ENCODE results near the gene MAP2K3.

Gene MAP2K3

DNA sequence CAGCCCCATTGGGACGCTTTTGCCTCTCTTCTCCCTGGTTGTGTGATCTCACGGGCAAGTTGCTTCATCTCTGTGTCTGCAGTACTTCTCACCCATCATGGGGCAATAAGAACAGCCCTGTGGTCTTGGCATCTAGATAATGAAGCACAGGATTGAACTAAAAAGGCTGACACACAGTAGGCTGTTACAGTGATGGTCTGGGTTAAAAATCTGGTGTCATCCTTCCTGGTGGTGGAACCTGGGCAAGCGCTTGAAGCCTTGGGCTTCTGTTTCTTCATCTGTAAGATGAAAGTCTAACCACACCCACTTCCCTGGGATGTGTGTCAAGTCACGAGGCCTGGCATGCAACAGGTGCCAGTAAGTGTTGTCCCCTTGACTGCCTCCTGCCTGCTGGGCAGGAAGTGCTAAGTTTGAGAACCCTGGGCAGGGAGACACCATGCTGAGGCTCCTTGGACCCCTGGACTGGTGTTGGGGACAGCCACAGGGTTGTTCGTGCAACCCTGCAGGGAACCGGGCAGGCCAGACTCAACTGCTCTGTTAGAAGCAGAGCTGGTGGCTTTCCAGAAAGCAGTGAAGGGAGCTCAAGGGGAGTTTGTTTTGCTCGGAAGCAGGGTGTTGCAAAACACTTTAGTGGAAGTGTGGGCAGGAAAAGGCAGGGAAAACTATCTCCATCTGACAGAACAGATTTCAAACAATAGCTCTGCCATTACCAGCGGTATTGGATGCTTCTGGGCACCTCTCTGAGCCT, 5.9 kb upstream of the MAP2K3 start:
- Histone ChIP-seq H3K4me3 (ENCODE audit: low read depth, low read length) (no peak overlapping the region), H3K27me3 (ENCODE audit: control insufficient read depth, insufficient read depth, low read length) (peaks cover 50% of the 10 kb centered on the region), H3K9me3 (ENCODE audit: control insufficient read depth, insufficient read depth, low read length) (no peaks in the 10 kb centered on the region), H3K36me3 (ENCODE audit: control insufficient read depth, insufficient read depth, low read length) (no peaks in the 10 kb centered on the region), H3K4me1 (ENCODE audit: control insufficient read depth, insufficient read depth, low read length) (no peaks in the 10 kb centered on the region), H3K9ac (ENCODE audit: low read depth, low read length) (no peak overlapping the region)

DNA sequence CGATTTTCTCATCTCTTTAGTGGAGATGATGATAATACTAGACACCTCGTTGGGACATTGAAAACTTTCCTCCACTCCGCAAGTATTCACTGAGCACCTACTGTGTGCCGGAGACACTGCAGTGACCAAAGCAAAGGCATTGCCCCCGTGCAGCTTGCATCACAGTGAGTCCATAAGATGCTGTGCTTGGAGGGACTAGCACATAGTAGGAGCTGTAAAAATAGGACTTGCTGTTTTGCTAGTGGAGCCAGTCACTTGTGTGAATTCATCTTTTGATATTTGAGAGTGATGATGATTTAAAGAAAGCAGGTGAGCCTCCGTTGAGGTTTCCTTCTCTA, 5.3 kb upstream of the MAP2K3 start:
- Histone ChIP-seq H3K9ac (ENCODE audit: low read depth, low read length) (no peak overlapping the region), H3K9me3 (ENCODE audit: control insufficient read depth, insufficient read depth, low read length) (no peaks in the 10 kb centered on the region), H3K36me3 (ENCODE audit: control insufficient read depth, insufficient read depth, low read length) (no peaks in the 10 kb centered on the region), H3K4me1 (ENCODE audit: control insufficient read depth, insufficient read depth, low read length) (no peaks in the 10 kb centered on the region), H3K4me3 (ENCODE audit: low read depth, low read length) (no peak overlapping the region), H3K27me3 (ENCODE audit: control insufficient read depth, insufficient read depth, low read length) (peaks cover 54% of the 10 kb centered on the region)

DNA sequence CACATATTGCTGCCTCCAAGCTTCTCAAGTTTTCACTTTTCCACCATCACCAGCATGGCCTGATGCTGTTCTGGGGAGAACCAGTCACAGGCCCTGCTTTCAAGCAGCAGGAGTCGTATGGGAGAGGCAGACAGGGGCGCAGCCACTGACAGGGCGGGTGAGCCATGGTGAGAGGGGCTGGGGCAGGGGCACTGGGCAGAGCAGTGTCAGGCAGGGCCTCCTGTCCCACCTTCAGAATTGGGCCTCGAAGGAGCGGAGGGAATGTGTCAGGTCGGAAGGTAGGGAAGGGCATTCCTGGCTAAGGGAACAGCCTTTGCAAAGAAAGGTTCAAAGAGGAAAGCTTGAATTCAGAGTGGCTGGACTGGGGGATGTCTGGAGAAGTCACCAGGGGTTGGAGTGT, 4.9 kb upstream of the MAP2K3 start:
- H3K9ac ChIP-seq (ENCODE audit: low read depth, low read length): no peak overlapping the region
- no peak overlapping the region for H3K4me3 ChIP-seq (ENCODE audit: low read depth, low read length)
- H3K27me3 ChIP-seq (ENCODE audit: control insufficient read depth, insufficient read depth, low read length): peaks cover 50% of the 10 kb centered on the region
- no peaks in the 10 kb centered on the region for H3K4me1 ChIP-seq (ENCODE audit: control insufficient read depth, insufficient read depth, low read length)
- H3K36me3 ChIP-seq (ENCODE audit: control insufficient read depth, insufficient read depth, low read length): no peaks in the 10 kb centered on the region
- no peaks in the 10 kb centered on the region for H3K9me3 ChIP-seq (ENCODE audit: control insufficient read depth, insufficient read depth, low read length)

DNA sequence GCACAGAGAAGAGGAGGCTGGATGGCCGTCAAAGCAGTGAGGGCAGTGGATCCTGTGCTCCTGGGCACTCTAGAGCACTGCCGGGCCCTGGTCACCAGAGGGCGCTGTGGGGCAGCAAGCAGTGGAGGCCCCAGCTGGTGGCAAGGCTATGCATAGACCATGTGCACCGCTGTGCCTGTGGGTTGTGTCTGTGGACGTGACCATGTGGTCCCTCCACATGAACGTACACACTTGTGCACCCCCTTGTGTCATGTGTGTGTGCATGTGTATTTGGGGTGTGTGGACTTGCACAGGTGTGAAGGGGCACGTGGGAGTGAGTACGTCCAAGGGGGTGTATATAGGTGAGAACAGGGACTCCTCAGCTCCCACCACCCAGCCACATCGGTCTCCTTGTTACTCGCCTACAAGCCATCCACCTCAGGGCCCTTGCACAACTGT, 4.4 kb upstream of the MAP2K3 start:
- Histone ChIP-seq H3K36me3 (ENCODE audit: control insufficient read depth, insufficient read depth, low read length) (no peaks in the 10 kb centered on the region), H3K27me3 (ENCODE audit: control insufficient read depth, insufficient read depth, low read length) (peaks cover 45% of the 10 kb centered on the region), H3K9ac (ENCODE audit: low read depth, low read length) (no peak overlapping the region), H3K4me3 (ENCODE audit: low read depth, low read length) (no peak overlapping the region), H3K4me1 (ENCODE audit: control insufficient read depth, insufficient read depth, low read length) (no peaks in the 10 kb centered on the region), H3K9me3 (ENCODE audit: control insufficient read depth, insufficient read depth, low read length) (no peaks in the 10 kb centered on the region)

DNA sequence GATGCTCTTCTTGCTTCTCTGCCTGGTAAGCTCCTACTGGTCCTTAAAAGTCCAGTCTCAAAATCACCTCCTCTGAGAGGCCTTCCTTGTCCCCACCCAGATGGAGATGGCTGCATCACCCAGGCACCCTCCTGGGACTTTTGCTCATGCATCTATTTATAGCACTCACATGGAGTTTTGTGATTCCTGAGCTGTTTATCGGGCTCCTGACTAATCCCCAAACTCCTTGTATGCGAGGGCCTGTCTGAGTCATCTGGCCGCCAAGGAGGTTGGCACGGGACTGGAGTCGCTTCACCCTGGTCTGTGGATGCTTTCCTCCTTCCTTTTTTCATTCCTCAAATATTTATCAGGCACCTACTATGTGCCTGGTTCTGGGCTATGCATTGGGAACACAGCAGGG, 2.3 kb upstream of the MAP2K3 start:
- H3K4me3 ChIP-seq (ENCODE audit: low read depth, low read length): no peak overlapping the region
- H3K36me3 ChIP-seq (ENCODE audit: control insufficient read depth, insufficient read depth, low read length): no peaks in the 10 kb centered on the region
- H3K27me3 ChIP-seq (ENCODE audit: control insufficient read depth, insufficient read depth, low read length): peaks cover 32% of the 10 kb centered on the region
- H3K9me3 ChIP-seq (ENCODE audit: control insufficient read depth, insufficient read depth, low read length): no peaks in the 10 kb centered on the region
- no peak overlapping the region for H3K9ac ChIP-seq (ENCODE audit: low read depth, low read length)
- peaks cover 7% of the 10 kb centered on the region for H3K4me1 ChIP-seq (ENCODE audit: control insufficient read depth, insufficient read depth, low read length)

DNA sequence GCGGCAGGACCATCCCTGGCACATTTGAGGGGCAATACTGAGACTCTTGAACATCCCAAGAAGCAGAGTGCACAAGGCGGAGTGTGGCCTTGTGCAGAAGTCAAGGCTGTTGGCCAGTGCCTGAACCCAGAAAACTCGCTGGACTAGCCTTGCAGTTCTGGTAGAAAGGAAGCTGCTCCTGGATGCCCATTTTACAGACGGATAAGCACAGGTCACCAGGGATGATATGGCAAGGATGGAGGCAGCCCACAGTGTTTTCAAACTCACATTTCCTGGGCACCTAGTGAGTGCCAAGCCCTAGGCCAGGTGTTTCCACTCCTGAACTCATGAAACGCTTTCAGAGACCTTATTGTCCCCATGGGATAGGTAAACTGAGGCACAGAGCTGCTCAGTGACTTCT, 1.7 kb upstream of the MAP2K3 start:
- H3K4me1 ChIP-seq (ENCODE audit: control insufficient read depth, insufficient read depth, low read length): peaks cover 7% of the 10 kb centered on the region
- no peaks in the 10 kb centered on the region for H3K9me3 ChIP-seq (ENCODE audit: control insufficient read depth, insufficient read depth, low read length)
- H3K36me3 ChIP-seq (ENCODE audit: control insufficient read depth, insufficient read depth, low read length): no peaks in the 10 kb centered on the region
- H3K27me3 ChIP-seq (ENCODE audit: control insufficient read depth, insufficient read depth, low read length): peaks cover 26% of the 10 kb centered on the region
- H3K4me3 ChIP-seq (ENCODE audit: low read depth, low read length): no peak overlapping the region
- no peak overlapping the region for H3K9ac ChIP-seq (ENCODE audit: low read depth, low read length)

DNA sequence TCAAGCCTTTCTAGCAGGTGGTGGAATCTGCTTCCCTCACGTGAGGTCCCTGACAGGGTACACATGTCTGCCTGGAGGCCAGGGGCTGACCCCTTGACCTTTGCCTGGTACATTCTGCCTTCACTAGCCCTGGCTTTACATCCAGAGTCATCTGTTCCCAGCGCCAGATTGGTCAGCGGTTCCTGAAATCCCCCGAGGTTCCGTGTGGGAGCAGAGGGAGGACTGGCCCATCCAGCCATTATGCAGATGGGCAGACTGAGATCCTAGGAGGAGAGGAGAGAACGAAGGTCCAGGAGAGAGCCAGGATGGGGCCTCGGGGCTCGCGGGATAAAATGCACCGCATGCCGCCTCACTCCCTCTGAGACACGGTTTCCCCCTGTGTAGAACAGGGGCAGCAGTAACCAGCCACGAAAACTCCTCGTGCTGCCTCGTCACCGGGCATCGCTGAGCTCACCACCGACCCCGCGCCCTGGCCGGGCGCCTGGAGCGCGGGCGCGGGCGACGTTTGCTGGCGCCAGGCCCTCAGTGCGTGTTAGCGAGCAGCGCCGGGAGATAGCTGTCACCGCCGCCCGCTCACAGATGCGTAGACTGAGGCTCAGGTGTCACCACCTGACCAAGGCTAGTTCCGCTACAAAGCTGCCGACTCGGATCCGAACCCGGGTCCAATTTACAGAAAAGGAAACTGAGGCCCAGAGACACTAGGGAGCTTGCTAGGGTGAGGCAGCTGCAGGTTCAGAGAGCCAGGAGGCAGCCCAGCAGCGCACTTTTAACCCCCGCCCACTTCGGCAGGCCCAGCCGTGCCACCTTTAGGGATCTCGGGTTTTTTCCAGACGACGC, 811 bp upstream of the MAP2K3 start:
- H3K9ac ChIP-seq (ENCODE audit: low read depth, low read length): no peak overlapping the region
- H3K27me3 ChIP-seq (ENCODE audit: control insufficient read depth, insufficient read depth, low read length): peaks cover 26% of the 10 kb centered on the region
- H3K36me3 ChIP-seq (ENCODE audit: control insufficient read depth, insufficient read depth, low read length): no peaks in the 10 kb centered on the region
- peak overlapping the region; percentile 40 for H3K4me3 ChIP-seq (ENCODE audit: low read depth, low read length)
- peaks cover 7% of the 10 kb centered on the region for H3K4me1 ChIP-seq (ENCODE audit: control insufficient read depth, insufficient read depth, low read length)
- H3K9me3 ChIP-seq (ENCODE audit: control insufficient read depth, insufficient read depth, low read length): no peaks in the 10 kb centered on the region

DNA sequence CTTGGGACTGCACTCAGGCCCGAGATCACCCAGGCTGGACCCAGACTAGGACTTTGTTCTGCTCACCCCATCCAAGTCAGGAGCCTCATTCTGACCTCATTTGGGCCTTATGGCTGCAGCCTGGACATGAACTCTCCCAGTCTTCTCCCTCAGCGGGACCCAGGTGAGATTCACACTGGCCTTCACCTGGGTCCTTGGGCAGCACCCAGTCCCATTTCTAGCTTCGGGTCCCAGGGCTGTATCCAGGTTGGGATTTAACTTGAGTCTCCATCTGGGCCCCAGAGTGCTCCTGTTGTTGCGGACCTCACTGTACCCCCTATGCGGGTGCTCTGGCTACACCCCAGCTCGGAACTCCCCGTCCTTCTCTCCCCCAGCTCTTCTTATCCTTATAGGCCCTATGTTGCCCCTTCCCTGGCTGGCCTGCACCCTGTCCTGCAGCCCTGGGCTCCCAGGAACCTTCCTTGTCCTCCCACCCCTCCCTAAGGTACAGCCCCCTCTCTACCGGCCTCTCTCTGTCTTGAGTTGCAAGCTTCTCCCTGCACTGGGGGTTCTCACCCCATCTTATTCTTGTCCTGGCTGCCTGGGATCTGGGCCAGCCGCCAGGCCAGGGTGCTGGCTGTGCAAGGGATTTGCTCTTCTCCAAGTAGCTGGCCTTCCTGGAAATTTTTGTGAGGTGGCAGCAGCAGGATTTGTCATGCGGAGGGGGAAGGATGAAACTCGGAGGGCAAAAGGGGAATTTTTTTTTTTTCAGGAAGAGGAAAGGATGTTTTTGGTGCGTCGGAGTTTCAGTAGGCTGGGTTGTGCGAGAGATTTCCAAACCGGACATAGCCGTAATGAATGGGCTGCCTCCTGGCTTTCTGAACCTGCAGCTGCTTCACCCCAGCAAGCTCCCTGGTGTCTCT, 904 bp downstream of the MAP2K3 start:
- Histone ChIP-seq H3K9me3 (ENCODE audit: control insufficient read depth, insufficient read depth, low read length) (no peaks in the 10 kb centered on the region), H3K4me3 (ENCODE audit: low read depth, low read length) (peak overlapping the region; percentile 84), H3K4me1 (ENCODE audit: control insufficient read depth, insufficient read depth, low read length) (peaks cover 7% of the 10 kb centered on the region), H3K27me3 (ENCODE audit: control insufficient read depth, insufficient read depth, low read length) (peaks cover 22% of the 10 kb centered on the region), H3K36me3 (ENCODE audit: control insufficient read depth, insufficient read depth, low read length) (no peaks in the 10 kb centered on the region), H3K9ac (ENCODE audit: low read depth, low read length) (peak overlapping the region; percentile 73)

DNA sequence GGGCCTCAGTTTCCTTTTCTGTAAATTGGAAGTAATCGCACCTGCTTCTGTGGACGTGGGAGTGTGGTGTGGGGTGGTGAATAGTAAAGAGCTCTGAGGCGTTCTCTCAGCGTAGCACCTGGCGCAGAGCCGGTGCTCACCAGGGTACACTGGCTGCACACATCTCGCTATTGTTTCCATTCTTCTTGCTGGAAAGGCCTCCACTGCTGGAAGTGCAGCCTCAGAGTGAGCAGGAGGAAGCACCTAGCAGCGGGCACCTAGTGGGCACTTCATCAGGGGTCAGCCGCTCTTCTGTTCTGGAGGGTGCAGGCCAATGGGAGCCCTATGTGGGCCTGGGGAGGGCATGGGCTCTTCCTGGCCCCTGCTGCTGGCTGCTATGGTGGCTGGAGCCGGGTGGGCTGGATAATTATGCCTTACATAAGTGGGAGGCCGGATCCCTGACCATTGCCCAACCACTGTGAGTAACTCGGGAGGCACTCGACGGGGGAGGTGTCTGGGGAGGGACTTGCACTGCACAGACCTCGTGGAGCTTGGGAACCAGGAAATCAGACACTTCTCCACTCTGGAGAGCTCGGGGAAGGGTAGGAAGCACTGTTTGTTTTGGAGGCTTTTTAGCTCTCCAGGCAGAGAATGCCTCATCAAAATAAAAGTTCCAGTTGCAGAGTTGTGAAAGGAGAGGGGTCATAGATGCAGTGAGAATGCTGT, 1.7 kb downstream of the MAP2K3 start:
- H3K9ac ChIP-seq (ENCODE audit: low read depth, low read length): no peak overlapping the region
- H3K27me3 ChIP-seq (ENCODE audit: control insufficient read depth, insufficient read depth, low read length): peaks cover 22% of the 10 kb centered on the region
- H3K9me3 ChIP-seq (ENCODE audit: control insufficient read depth, insufficient read depth, low read length): no peaks in the 10 kb centered on the region
- peak overlapping the region; percentile 84 for H3K4me3 ChIP-seq (ENCODE audit: low read depth, low read length)
- H3K4me1 ChIP-seq (ENCODE audit: control insufficient read depth, insufficient read depth, low read length): peaks cover 7% of the 10 kb centered on the region
- H3K36me3 ChIP-seq (ENCODE audit: control insufficient read depth, insufficient read depth, low read length): no peaks in the 10 kb centered on the region

DNA sequence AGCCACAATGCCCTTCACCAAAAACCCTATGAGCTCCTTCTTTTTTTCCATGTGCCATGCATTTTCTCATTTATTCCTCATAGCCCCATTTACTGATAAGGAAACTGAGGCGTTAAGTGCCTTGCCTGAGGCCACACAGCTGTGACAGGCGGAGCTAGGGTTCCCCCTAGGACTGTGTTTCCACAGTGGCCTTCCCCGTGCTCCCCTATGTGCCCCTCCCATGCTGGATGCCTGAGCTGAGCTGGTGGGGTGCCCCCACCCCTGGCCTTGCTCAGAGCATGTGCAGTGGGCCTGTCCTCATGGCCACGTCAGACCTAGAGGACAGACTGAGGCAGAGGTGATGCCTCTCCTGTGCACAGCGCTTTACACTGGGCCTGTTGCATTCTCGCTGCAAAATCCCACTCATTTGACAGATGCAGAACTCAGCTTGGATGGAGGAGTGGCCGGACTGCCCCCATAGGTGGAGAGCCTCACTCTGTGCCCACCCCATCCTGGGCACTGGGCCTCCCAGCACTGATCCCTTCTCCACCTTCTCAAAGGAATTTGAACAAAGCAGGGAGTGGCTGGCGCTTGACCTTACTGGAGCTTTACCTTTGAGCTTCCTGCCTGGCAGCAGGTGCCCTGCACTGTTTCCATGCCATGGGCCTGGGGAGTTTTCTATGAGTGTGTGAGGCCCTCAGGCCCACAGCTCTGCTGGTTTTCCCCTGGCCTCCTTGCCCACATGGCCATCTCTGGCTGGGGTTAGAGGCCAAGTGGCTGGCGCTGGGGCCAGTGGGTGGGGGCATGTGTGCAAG, 2.6 kb downstream of the MAP2K3 start:
- Histone ChIP-seq H3K36me3 (ENCODE audit: control insufficient read depth, insufficient read depth, low read length) (peaks cover 4% of the 10 kb centered on the region), H3K27me3 (ENCODE audit: control insufficient read depth, insufficient read depth, low read length) (peaks cover 19% of the 10 kb centered on the region), H3K9ac (ENCODE audit: low read depth, low read length) (no peak overlapping the region), H3K4me1 (ENCODE audit: control insufficient read depth, insufficient read depth, low read length) (peaks cover 7% of the 10 kb centered on the region), H3K9me3 (ENCODE audit: control insufficient read depth, insufficient read depth, low read length) (no peaks in the 10 kb centered on the region), H3K4me3 (ENCODE audit: low read depth, low read length) (peak overlapping the region; percentile 1)
